H1 (cell line): ENCODE measurements around the gene ALG6. TPM values are rescaled to one million over a fixed set of nuclear protein-coding genes. Genes with fewer than 3 reads are reported as not detected.

ENCODE experiments used
- CTCF ChIA-PET: fragments of 300-600 bp; sonication (Branson Sonifier 250); formaldehyde crosslinking; loops from one replicate; lab custom pipeline; 2021; ENCODE audit not compliant: partially characterized antibody; lab: Charles Lee
- POLR2A ChIA-PET: fragments of 300-600 bp; sonication (Branson Sonifier 250); formaldehyde crosslinking; loops from one replicate; lab custom pipeline; 2021; ENCODE audit warnings: inconsistent platforms; ENCODE audit not compliant: partially characterized antibody; lab: Charles Lee
- DNase-seq, 2 experiments: peaks; one replicate each; pipeline versions ENCODE4 v3.0.0 to v3.0.0-alpha.2; 2010 to 2022; ENCODE audit warnings: low spot score in 2 of 2, low read depth in 1 of 2, mixed read lengths in 1 of 2
- FAIRE-seq: peaks from 2 replicates; lab custom pipeline; 2011; peaks lifted over from hg19 to GRCh38; lab: Jason Lieb, UNC
- H2AFZ ChIP-seq: 2 replicates; pipeline ENCODE4 v1.8.1; 2012; ENCODE audit warnings: low read length, inconsistent platforms
- H2AK5ac ChIP-seq: 2 replicates; pipeline ENCODE4 v1.6.1; 2013; ENCODE audit warnings: low read depth, low read length
- H2BK120ac ChIP-seq: replicated peaks from 2 replicates; pipeline ENCODE3; 2013; ENCODE audit warnings: low read depth, low read length, inconsistent platforms
- H2BK12ac ChIP-seq: 2 replicates; pipeline ENCODE4 v1.6.1; 2013; ENCODE audit warnings: low read depth, low read length
- H2BK15ac ChIP-seq: 2 replicates; pipeline ENCODE4 v1.6.1; 2013; ENCODE audit warnings: low read length
- H2BK20ac ChIP-seq: 2 replicates; pipeline ENCODE4 v1.6.1; 2013; ENCODE audit warnings: low read length
- H2BK5ac ChIP-seq: 2 replicates; pipeline ENCODE4 v1.6.1; 2013; ENCODE audit warnings: low read depth, low read length
- H3K14ac ChIP-seq: 2 replicates; pipeline ENCODE4 v1.6.1; 2013; ENCODE audit warnings: inconsistent platforms; ENCODE audit not compliant: insufficient read length
- H3K18ac ChIP-seq: 2 replicates; pipeline ENCODE4 v1.6.1; 2013; ENCODE audit warnings: low read length; ENCODE audit errors: extremely low read depth
- H3K23ac ChIP-seq: 2 replicates; pipeline ENCODE4 v1.6.1; 2013; ENCODE audit warnings: inconsistent platforms; ENCODE audit not compliant: insufficient read length
- H3K23me2 ChIP-seq: 2 replicates; pipeline ENCODE4 v1.6.1; 2013; ENCODE audit warnings: low read depth, low read length
- H3K27ac ChIP-seq: 2 replicates; pipeline ENCODE4 v1.6.1; 2011; ENCODE audit warnings: low read depth, low read length, inconsistent platforms
- H3K27me3 ChIP-seq, 4 experiments: replicated peaks in 1 of 4; 1 replicate in 1 of 4; 2 replicates in 3 of 4; pipeline versions ENCODE4 v1.6.1 to v1.8.1; 2011 to 2013; ENCODE audit warnings: low read length in 3 of 4, mild to moderate bottlenecking in 3 of 4, inconsistent platforms in 2 of 4, mixed read lengths in 2 of 4, moderate library complexity in 1 of 4; ENCODE audit not compliant: control insufficient read depth in 3 of 4, insufficient read depth in 3 of 4; ENCODE audit errors: extremely low read depth in 1 of 4
- H3K36me3 ChIP-seq, 4 experiments: 2 replicates each; pipeline versions ENCODE4 v1.6.1 to v1.8.1; 2011 to 2013; ENCODE audit warnings: mild to moderate bottlenecking in 4 of 4, low read length in 3 of 4, moderate library complexity in 2 of 4, control low read depth in 1 of 4, inconsistent platforms in 1 of 4; ENCODE audit not compliant: insufficient read depth in 4 of 4, control insufficient read depth in 2 of 4
- H3K4ac ChIP-seq: replicated peaks from 2 replicates; pipeline ENCODE3; 2013; ENCODE audit warnings: low read length, low read depth, mixed read lengths, inconsistent platforms; ENCODE audit not compliant: insufficient read length
- H3K4me1 ChIP-seq, 4 experiments: replicated peaks in 1 of 4; 1 replicate in 1 of 4; 2 replicates in 3 of 4; pipeline versions ENCODE4 v1.6.1 to v1.8.1; 2011 to 2013; ENCODE audit warnings: low read length in 3 of 4, inconsistent platforms in 2 of 4, mixed read lengths in 1 of 4; ENCODE audit not compliant: insufficient read depth in 4 of 4, control insufficient read depth in 3 of 4
- H3K4me2 ChIP-seq, 2 experiments: 2 replicates each; pipeline versions ENCODE4 v1.6.1 to v1.8.1; 2011 to 2013; ENCODE audit warnings: low read depth in 2 of 2, low read length in 2 of 2, control low read depth in 1 of 2, inconsistent platforms in 1 of 2, mild to moderate bottlenecking in 1 of 2; ENCODE audit not compliant: insufficient read depth in 1 of 2
- H3K4me3 ChIP-seq, 4 experiments: fragments of 200-600, 300-600 bp in 1 of 4; sonication (generic), shearing (Covaris generic), sonication (Bioruptor Twin) in 1 of 4; 2 replicates each; pipeline versions ENCODE4 v1.5.1 to v1.8.1; 2011 to 2016; ENCODE audit warnings: low read length in 4 of 4, low read depth in 3 of 4, control low read depth in 2 of 4, inconsistent platforms in 2 of 4, mild to moderate bottlenecking in 2 of 4, mixed read lengths in 1 of 4, moderate library complexity in 1 of 4; ENCODE audit not compliant: insufficient read depth in 2 of 4; ENCODE audit errors: extremely low read depth in 1 of 4
- H3K56ac ChIP-seq: replicated peaks from 2 replicates; pipeline ENCODE3; 2013; ENCODE audit warnings: low read depth, mild to moderate bottlenecking, mixed read lengths, low read length, inconsistent platforms; ENCODE audit not compliant: insufficient read length
- H3K79me1 ChIP-seq: 2 replicates; pipeline ENCODE4 v1.6.1; 2013; ENCODE audit warnings: low read depth, low read length, control low read depth
- H3K79me2 ChIP-seq, 2 experiments: 2 replicates each; pipeline versions ENCODE4 v1.6.1 to v1.8.1; 2012 to 2013; ENCODE audit warnings: low read length in 2 of 2, mild to moderate bottlenecking in 2 of 2, inconsistent platforms in 1 of 2; ENCODE audit not compliant: insufficient read depth in 2 of 2, control insufficient read depth in 1 of 2
- H3K9ac ChIP-seq, 4 experiments: replicated peaks in 1 of 4; 1 replicate in 1 of 4; 2 replicates in 3 of 4; pipeline versions ENCODE4 v1.6.1 to v1.8.1; 2011 to 2013; ENCODE audit warnings: low read depth in 3 of 4, low read length in 3 of 4, control low read depth in 2 of 4, mild to moderate bottlenecking in 2 of 4, moderate library complexity in 2 of 4, inconsistent platforms in 1 of 4; ENCODE audit errors: extremely low read depth in 1 of 4
- H3K9me3 ChIP-seq, 2 experiments: 2 replicates each; pipeline versions ENCODE4 v1.6.1 to v1.8.1; 2012 to 2013; ENCODE audit warnings: mild to moderate bottlenecking in 2 of 2, moderate library complexity in 2 of 2, control low read depth in 1 of 2, inconsistent platforms in 1 of 2, low read depth in 1 of 2, low read length in 1 of 2, mixed read lengths in 1 of 2; ENCODE audit not compliant: insufficient read depth in 2 of 2
- H4K20me1 ChIP-seq, 2 experiments: replicated peaks in 1 of 2; 2 replicates each; pipeline versions ENCODE3 to v1.8.1; 2011 to 2013; ENCODE audit warnings: inconsistent platforms in 2 of 2, low read length in 2 of 2, mild to moderate bottlenecking in 1 of 2; ENCODE audit not compliant: insufficient read depth in 2 of 2, control insufficient read depth in 1 of 2
- H4K5ac ChIP-seq: 2 replicates; pipeline ENCODE4 v1.6.1; 2013; ENCODE audit warnings: low read length, low read depth, mixed read lengths, inconsistent platforms; ENCODE audit not compliant: insufficient read length
- H4K8ac ChIP-seq: 2 replicates; pipeline ENCODE4 v1.8.0; 2013; ENCODE audit warnings: mild to moderate bottlenecking, moderate library complexity, low read length, inconsistent platforms; ENCODE audit not compliant: insufficient read depth; ENCODE audit errors: extremely low read depth
- H4K91ac ChIP-seq: replicated peaks from 2 replicates; pipeline ENCODE3; 2013; ENCODE audit warnings: low read length, mixed read lengths, inconsistent platforms; ENCODE audit not compliant: insufficient read length
- ATF3 ChIP-seq: IDR thresholded peaks from 2 replicates; pipeline ENCODE4 v1.6.1; 2011; ENCODE audit warnings: low read depth, mild to moderate bottlenecking, low read length; ENCODE audit not compliant: insufficient read depth
- BACH1 ChIP-seq: IDR thresholded peaks from 2 replicates; pipeline ENCODE4 v1.6.1; 2012; ENCODE audit warnings: low read length, improper control_type of control experiment
- HDAC6 ChIP-seq: IDR thresholded peaks from one replicate; pipeline ENCODE4 v1.7.1; 2012; ENCODE audit warnings: low read depth, mild to moderate bottlenecking, inconsistent platforms, low read length, moderate library complexity
- KDM1A ChIP-seq: fragments of 200-600, 300-600 bp; sonication (generic); IDR thresholded peaks from 2 replicates; pipeline ENCODE4 v1.7.1; 2016; ENCODE audit warnings: mild to moderate bottlenecking, low read length, borderline replicate concordance
- KDM4A ChIP-seq: IDR thresholded peaks from one replicate; pipeline ENCODE4 v1.7.1; 2012; ENCODE audit warnings: low read depth, mild to moderate bottlenecking, moderate library complexity, low read length, inconsistent platforms; ENCODE audit not compliant: severe bottlenecking
- KDM5A ChIP-seq: fragments of 200-600 bp; IDR thresholded peaks from 2 replicates; pipeline ENCODE4 v1.7.1; 2012; ENCODE audit warnings: mild to moderate bottlenecking, low read length, inconsistent platforms, mixed read lengths
- MAFK ChIP-seq: IDR thresholded peaks from 2 replicates; pipeline ENCODE4 v1.6.1; 2012; ENCODE audit warnings: low read depth, mild to moderate bottlenecking, improper control_type of control experiment, low read length
- NRF1 ChIP-seq: IDR thresholded peaks from 2 replicates; pipeline ENCODE4 v1.6.1; 2011; ENCODE audit warnings: mild to moderate bottlenecking, low read depth, low read length, improper control_type of control experiment
- SP4 ChIP-seq: IDR thresholded peaks from 2 replicates; pipeline ENCODE4 v1.6.1; 2012; ENCODE audit warnings: low read length, inconsistent platforms
- SUZ12 ChIP-seq: fragments of 200-600 bp; sonication (generic); IDR thresholded peaks from 2 replicates; pipeline ENCODE4 v1.6.1; 2012; ENCODE audit warnings: mild to moderate bottlenecking, inconsistent platforms, low read length, moderate library complexity, mixed read lengths
- TBP ChIP-seq: IDR thresholded peaks from 2 replicates; pipeline ENCODE4 v1.6.1; 2011; ENCODE audit warnings: low read depth, low read length, improper control_type of control experiment
- polyA plus RNA-seq, 7 experiments: library from polyadenylated mRNA; depleted of rRNA in 3 of 7; stranded (reverse) in 5 of 7; unstranded in 2 of 7; fragments of >200 nt in 5 of 7; fragments of 200-250 nt in 2 of 7; gene quantifications; 1 replicate in 5 of 7; 2 replicates in 1 of 7; 4 replicates in 1 of 7; pipeline versions ENCODE4 v1.2.1 to v1.2.3, GENCODE V29; 2011 to 2013; ENCODE audit warnings: missing spikeins in 2 of 7, mixed read lengths in 2 of 7
- total RNA-seq: library from RNA; stranded (reverse); fragmentation: NEBNext Ultra II Directional; extraction: Animal tissue kit (Norgen Biotek cat#: 25700); gene quantifications from 2 replicates; pipeline ENCODE4 v1.2.1, GENCODE V29; 2021

Gene ALG6
- total and polyA plus RNA-seq, 2 of the 8 experiments (the other 6 are each of a cell fraction or from before 2014, with no cell fraction given): 17.8 to 26.8 TPM

- Histone ChIP-seq H3K4ac (no peak overlapping the region), H4K20me1 (no peaks in the 10 kb centered on the region), H3K23ac (no peak overlapping the region), H3K14ac (no peak overlapping the region), H3K27me3 (no peaks in the 10 kb centered on the region), H3K79me2 (no peaks in the 10 kb centered on the region), H2BK12ac (no peak overlapping the region), H3K4me2 (no peak overlapping the region), H3K79me1 (no peaks in the 10 kb centered on the region), H2AK5ac (no peak overlapping the region), H4K91ac (no peak overlapping the region), H2AFZ (no peak overlapping the region), H3K27ac (no peak overlapping the region), H3K23me2 (peaks cover 6% of the 10 kb centered on the region; the same call in 1 of the 2 replicates), H4K8ac (no peak overlapping the region), H3K9ac (no peak overlapping the region), H2BK20ac (no peak overlapping the region), H2BK5ac (no peak overlapping the region), H2BK15ac (no peak overlapping the region), H3K56ac (no peak overlapping the region), H3K4me3 (no peak overlapping the region), H3K9me3 (no peaks in the 10 kb centered on the region)
- DNase-seq (no peak), FAIRE-seq (no peak)
- POLR2A ChIA-PET: no interaction called here
- CTCF ChIA-PET: interaction anchor here (1.6 kb wide), 1 partner anchor 17 kb away, joined by 3 read pairs; no protein-coding TSS in a partner anchor
- TF ChIP-seq KDM5A: no peak
- no peak for TF ChIP-seq TBP
- no peak for TF ChIP-seq HDAC6
- no peak for TF ChIP-seq SP4
- no peak for TF ChIP-seq NRF1
- TF ChIP-seq KDM4A: no peak
- TF ChIP-seq SUZ12: no peak
- no peak for TF ChIP-seq ATF3
- no peak for TF ChIP-seq BACH1
- TF ChIP-seq KDM1A: no peak
- TF ChIP-seq MAFK: no peak
- TF ChIP-seq, all 59 proteins: peak for 0
- no peak overlapping the region for H3K18ac ChIP-seq
- H3K36me3 ChIP-seq: no peaks in the 10 kb centered on the region; a peak in 2 of 8 replicates
- no peak overlapping the region for H2BK120ac ChIP-seq
- H3K4me1 ChIP-seq: no peaks in the 10 kb centered on the region
- H4K5ac ChIP-seq: no peak overlapping the region
Measured at GRCh38 chr1:63429281-63429680, 61.9 kb downstream of the ALG6 start.
